GM12892 (cell line): ENCODE results near the gene WDR75.

Experiments
- DNase-seq: peaks from one replicate; pipeline ENCODE4 v3.0.0; 2011; ENCODE audit not compliant: insufficient read length
- FAIRE-seq: peaks from 2 replicates; lab custom pipeline; 2011; peaks lifted over from hg19 to GRCh38; lab: Jason Lieb, UNC
- POLR2A ChIP-seq: IDR thresholded peaks from 2 replicates; pipeline ENCODE4 v1.6.1; 2011; ENCODE audit warnings: low read depth, low read length, control low read depth
- POLR2AphosphoS5 ChIP-seq: IDR thresholded peaks from 2 replicates; pipeline ENCODE4 v1.6.1; 2011; ENCODE audit warnings: low read depth, low read length, control low read depth
- TAF1 ChIP-seq: IDR thresholded peaks from 2 replicates; pipeline ENCODE4 v1.6.1; 2011; ENCODE audit warnings: low read depth, mild to moderate bottlenecking, control low read depth, low read length, borderline replicate concordance

WDR75 gene

DNA sequence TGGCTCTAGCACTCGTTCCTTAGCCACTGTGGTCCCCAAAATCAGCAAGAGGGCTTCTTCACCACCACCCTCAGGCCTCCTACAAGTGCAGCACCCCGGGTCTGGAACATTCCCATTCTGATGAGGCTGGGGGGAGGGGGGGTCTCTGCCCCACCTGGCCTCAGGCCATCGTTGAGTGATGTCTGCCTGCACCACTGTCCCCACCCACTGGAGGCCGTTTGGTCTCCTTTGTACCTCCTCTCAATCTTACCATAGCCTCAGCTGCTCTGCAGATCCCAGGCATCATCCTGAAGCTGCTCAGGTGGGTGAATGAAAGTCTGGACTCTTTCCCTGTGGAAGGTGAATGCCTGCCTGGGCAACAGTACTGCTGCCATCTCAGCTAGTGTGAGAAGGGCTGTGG lies 42.3 kb downstream of the WDR75 start:
- FAIRE-seq (no peak), DNase-seq (no peak)
- no peak for TF ChIP-seq POLR2AphosphoS5
- no peak for TF ChIP-seq POLR2A
- TF ChIP-seq TAF1 = no peak

DNA sequence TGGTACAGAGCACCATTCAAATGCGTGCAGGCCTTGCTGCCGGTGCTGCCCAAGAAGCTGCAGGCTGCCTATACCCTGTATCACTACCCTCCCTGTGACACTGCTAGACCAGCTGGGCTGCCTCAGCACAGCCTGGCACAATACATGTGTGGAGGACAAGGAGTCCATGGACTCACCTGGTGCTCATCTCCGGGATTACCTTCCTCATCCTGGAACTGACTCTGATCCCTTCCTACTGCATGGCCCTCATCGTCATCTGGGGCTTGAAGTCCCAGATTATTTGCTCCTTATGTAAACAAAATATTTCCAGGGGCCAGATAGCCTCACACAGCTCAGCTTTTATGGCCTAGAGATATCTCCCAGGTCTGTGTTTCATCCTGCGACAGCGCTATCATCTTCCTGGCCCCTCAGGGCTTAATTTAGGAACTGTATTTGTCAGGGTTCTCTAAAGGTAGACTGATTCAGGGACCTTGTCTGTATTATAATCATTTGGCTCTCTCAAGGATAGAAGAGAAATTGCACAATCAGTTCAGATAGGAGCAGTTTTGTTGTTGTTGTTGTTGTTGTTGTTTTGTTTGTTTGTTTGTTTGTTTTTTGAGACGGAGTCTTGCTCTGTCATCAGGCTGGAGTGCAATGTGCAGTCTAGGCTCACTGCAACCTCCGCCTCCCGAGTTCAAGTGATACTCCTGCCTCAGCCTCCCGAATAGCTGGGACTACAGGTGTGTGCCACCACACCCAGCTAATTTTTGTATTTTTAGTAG lies 42.9 kb downstream of the WDR75 start:
- DNase-seq = no peak
- TF ChIP-seq POLR2AphosphoS5 (no peak), TAF1 (no peak), POLR2A (no peak)
- no peak for FAIRE-seq

GRCh38 chr2:189485146-189485545 lies 43.9 kb downstream of the WDR75 start:
- no peak for TF ChIP-seq POLR2A
- TF ChIP-seq TAF1 = no peak
- TF ChIP-seq POLR2AphosphoS5 = no peak
- DNase-seq = no peak
- FAIRE-seq = no peak

DNA sequence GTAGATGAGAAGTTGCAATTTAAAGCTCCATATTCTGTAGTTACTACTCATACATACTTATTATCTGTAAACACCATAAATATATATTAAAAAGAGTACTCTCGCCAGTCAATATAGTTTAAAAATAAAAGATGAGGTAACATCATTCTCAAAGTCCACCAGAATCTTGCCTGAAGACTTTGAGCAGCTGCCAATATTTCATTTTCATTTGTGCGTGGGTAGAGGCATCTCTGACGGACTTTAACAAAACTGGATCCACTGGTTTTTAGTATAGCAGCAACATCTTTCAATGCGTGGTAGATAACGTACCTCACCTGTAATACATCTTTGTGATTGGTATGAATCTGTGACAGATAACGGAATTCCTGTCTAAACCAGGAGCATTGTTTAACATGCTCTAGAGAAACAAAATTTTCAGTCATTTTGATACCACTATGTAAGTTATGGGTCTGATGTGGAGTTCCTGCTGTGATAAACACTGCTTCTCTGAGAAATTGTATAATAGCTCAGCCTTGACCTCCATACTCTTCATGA lies 45.0 kb downstream of the WDR75 start:
- DNase-seq = no peak
- TF ChIP-seq POLR2A (no peak), POLR2AphosphoS5 (no peak), TAF1 (no peak)
- FAIRE-seq = no peak

- FAIRE-seq = no peak
- TF ChIP-seq POLR2AphosphoS5 (no peak), TAF1 (no peak), POLR2A (no peak)
- DNase-seq = no peak
Measured at GRCh38 chr2:189487283-189488007, 46.2 kb downstream of the WDR75 start.

DNA sequence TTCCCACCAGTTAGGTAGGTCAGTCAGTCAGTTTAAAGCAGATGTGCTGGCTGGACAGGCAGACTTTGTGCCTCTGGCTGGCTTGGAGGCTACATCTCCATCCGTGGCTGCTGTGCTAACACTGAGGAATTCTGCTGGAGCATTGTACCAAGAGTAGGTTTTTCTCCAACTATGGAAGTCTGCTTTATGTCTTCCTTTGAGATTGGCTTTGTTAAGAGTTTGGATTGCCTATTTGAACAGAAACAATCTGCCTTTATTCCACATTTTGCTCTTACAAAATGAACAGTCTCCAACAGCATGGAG lies 46.7 kb downstream of the WDR75 start:
- FAIRE-seq (no peak), DNase-seq (no peak)
- TF ChIP-seq POLR2AphosphoS5 (no peak), TAF1 (no peak), POLR2A (no peak)

GRCh38 chr2:189492451-189492850 lies 51.2 kb downstream of the WDR75 start:
- no peak for TF ChIP-seq TAF1
- no peak for DNase-seq

DNA sequence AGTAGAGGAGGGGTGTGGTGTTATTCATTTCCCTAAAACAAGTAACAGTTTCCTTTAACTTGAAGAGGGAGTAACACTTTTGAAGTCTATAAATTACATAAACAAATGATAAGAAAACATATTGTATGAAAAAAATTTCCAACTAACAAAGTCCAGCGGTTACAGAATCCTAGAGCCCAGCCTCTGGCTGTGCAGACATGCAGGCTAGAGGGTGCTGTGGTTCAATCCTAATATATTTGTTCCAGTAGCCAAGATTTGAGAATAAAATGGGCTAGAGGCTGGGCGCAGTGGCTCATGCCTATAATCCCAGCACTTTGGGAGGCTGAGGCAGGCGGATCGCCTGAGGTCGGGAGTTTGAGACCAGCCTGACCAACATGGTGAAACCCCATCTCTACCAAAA lies 56.9 kb downstream of the WDR75 start:
- FAIRE-seq = no peak
- TF ChIP-seq POLR2A (no peak), POLR2AphosphoS5 (no peak), TAF1 (no peak)
- DNase-seq = no peak

More at GRCh38 chr2:189492451-189492850, 51.2 kb downstream of the WDR75 start:
- no peak for FAIRE-seq

GRCh38 chr2:189499137-189499536 lies 57.9 kb downstream of the WDR75 start:
- no peak for DNase-seq
- TF ChIP-seq POLR2A (no peak), POLR2AphosphoS5 (no peak), TAF1 (no peak)
- no peak for FAIRE-seq

- DNase-seq (no peak), FAIRE-seq (no peak)
- TF ChIP-seq POLR2A = no peak
Measured at GRCh38 chr2:189500456-189501160, 59.3 kb downstream of the WDR75 start.

DNA sequence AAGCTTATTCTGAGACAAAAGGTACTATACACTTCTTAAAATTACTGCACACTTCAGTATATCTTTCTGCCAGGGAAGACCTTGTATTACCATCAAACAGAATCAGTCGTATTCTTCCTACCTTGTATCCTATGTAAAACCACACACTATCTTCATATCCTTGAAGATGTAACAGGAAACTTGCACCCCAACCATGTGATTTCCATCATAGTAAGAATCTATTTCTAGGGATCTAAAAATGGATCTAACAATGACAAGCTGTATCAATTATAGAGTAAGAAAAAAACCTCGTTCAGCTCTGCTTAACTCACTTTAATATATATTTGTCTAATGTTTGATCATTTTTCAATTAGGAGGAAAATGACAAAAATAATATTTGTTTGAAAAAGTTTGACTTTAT lies 60.2 kb downstream of the WDR75 start:
- no peak for DNase-seq
- no peak for FAIRE-seq
- no peak for TF ChIP-seq POLR2A
- no peak for TF ChIP-seq TAF1
- no peak for TF ChIP-seq POLR2AphosphoS5

GRCh38 chr2:189502714-189503113 lies 61.4 kb downstream of the WDR75 start:
- DNase-seq (no peak), FAIRE-seq (no peak)
- TF ChIP-seq TAF1 (no peak), POLR2AphosphoS5 (no peak), POLR2A (no peak)

DNA sequence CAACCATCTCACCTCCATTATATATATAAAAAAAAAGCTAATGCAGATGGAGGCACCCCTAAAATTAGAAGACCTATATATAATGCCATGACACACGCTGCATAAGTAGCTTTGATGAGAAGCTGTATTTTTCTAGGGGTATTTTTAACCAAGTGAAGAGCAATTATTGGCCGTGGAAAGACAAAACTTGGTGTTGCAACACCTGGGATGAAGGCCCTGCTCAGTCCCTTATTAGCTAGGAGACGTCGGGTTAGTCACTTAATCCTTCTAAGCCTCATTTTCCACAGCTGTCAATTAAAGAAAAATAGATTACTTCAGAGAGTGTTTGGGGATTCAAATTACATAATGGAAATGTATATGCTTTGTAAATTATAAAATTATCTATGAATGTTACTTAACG lies 63.0 kb downstream of the WDR75 start:
- DNase-seq = no peak
- TF ChIP-seq POLR2A (no peak), POLR2AphosphoS5 (no peak), TAF1 (no peak)
- FAIRE-seq = no peak

DNA sequence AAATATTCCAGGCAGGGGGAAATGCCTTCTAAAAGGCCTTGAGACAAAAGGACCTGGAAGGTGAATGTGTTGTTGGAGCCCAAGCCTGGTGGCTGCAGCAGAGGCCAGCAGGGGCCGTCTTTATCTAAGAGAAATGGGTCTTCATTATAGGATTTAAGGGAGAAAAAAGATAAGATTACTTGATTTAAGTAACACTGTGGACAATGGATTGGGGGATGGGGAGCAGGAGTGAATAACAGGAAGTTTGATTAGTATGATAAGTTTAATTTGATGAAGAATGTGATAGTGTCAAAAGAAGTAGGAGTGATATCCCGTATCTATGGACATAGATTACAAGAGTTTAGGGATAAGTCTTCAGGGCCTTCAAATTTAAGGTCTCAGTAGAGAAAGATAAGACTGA lies 64.2 kb downstream of the WDR75 start:
- no peak for FAIRE-seq
- no peak for DNase-seq
- no peak for TF ChIP-seq POLR2A
- no peak for TF ChIP-seq POLR2AphosphoS5
- TF ChIP-seq TAF1 = no peak
